H9 (cell line): ENCODE data around the gene CRY2. TPM values are rescaled to one million over a fixed set of nuclear protein-coding genes. Genes with fewer than 3 reads are reported as not detected.

Experiments
- DNase-seq: peaks from one replicate; pipeline ENCODE4 v3.0.0-alpha.2; 2017
- H2AFZ ChIP-seq: one replicate; pipeline ENCODE4 v1.6.1; 2013; ENCODE audit warnings: mild to moderate bottlenecking, low read length, control low read depth, moderate library complexity
- H2AK5ac ChIP-seq: 2 replicates; pipeline ENCODE4 v1.6.1; 2013; ENCODE audit warnings: low read length, control low read depth, mixed read lengths; ENCODE audit not compliant: insufficient read length
- H2BK120ac ChIP-seq: one replicate; pipeline ENCODE4 v1.6.1; 2013; ENCODE audit warnings: low read depth, mild to moderate bottlenecking, low read length, control low read depth, inconsistent platforms; ENCODE audit not compliant: poor library complexity, severe bottlenecking
- H2BK12ac ChIP-seq: 2 replicates; pipeline ENCODE4 v1.6.1; 2013; ENCODE audit warnings: low read length, control low read depth, mixed read lengths, low read depth; ENCODE audit not compliant: insufficient read length
- H2BK15ac ChIP-seq: 2 replicates; pipeline ENCODE4 v1.6.1; 2013; ENCODE audit warnings: low read depth, low read length, control low read depth
- H2BK20ac ChIP-seq: one replicate; pipeline ENCODE4 v1.6.1; 2013; ENCODE audit warnings: low read depth, mild to moderate bottlenecking, low read length, control low read depth, inconsistent platforms; ENCODE audit not compliant: poor library complexity, severe bottlenecking
- H2BK5ac ChIP-seq: 2 replicates; pipeline ENCODE4 v1.6.1; 2013; ENCODE audit warnings: low read length, control low read depth, mixed read lengths; ENCODE audit not compliant: insufficient read length
- H3K14ac ChIP-seq: 2 replicates; pipeline ENCODE4 v1.6.1; 2013; ENCODE audit warnings: low read length, control low read depth; ENCODE audit not compliant: insufficient read depth
- H3K18ac ChIP-seq: 2 replicates; pipeline ENCODE4 v1.6.1; 2013; ENCODE audit warnings: low read depth, mild to moderate bottlenecking, mixed read lengths, low read length, control low read depth; ENCODE audit not compliant: insufficient read length
- H3K23ac ChIP-seq: 2 replicates; pipeline ENCODE4 v1.6.1; 2013; ENCODE audit warnings: low read length, control low read depth, mixed read lengths, low read depth; ENCODE audit not compliant: insufficient read length
- H3K23me2 ChIP-seq: 2 replicates; pipeline ENCODE4 v1.6.1; 2013; ENCODE audit warnings: low read depth, mild to moderate bottlenecking, mixed read lengths, low read length, control low read depth; ENCODE audit not compliant: insufficient read length, poor library complexity, severe bottlenecking
- H3K27ac ChIP-seq: 2 replicates; pipeline ENCODE4 v1.5.1; 2013; ENCODE audit warnings: low read length, control low read depth, mixed read lengths, low read depth; ENCODE audit not compliant: insufficient read length
- H3K27me3 ChIP-seq: 2 replicates; pipeline ENCODE4 v1.6.1; 2013; ENCODE audit warnings: low read length, control low read depth, inconsistent platforms; ENCODE audit not compliant: insufficient read depth
- H3K4ac ChIP-seq: 2 replicates; pipeline ENCODE4 v1.6.1; 2013; ENCODE audit warnings: low read depth, mild to moderate bottlenecking, control low read depth, inconsistent platforms, low read length, moderate library complexity
- H3K4me1 ChIP-seq: 2 replicates; pipeline ENCODE4 v1.6.1; 2013; ENCODE audit warnings: low read length, control low read depth, inconsistent platforms; ENCODE audit not compliant: insufficient read depth
- H3K4me2 ChIP-seq: 2 replicates; pipeline ENCODE4 v1.6.1; 2013; ENCODE audit warnings: low read length, control low read depth, mixed read lengths; ENCODE audit not compliant: insufficient read length, insufficient read depth
- H3K56ac ChIP-seq: 2 replicates; pipeline ENCODE4 v1.6.1; 2013; ENCODE audit warnings: low read depth, mild to moderate bottlenecking, mixed read lengths, low read length, control low read depth; ENCODE audit not compliant: insufficient read length
- H3K79me1 ChIP-seq: 2 replicates; pipeline ENCODE4 v1.6.1; 2013; ENCODE audit warnings: low read depth, mild to moderate bottlenecking, moderate library complexity, low read length, control low read depth, inconsistent platforms; ENCODE audit not compliant: insufficient read depth, poor library complexity, severe bottlenecking
- H3K79me2 ChIP-seq: 2 replicates; pipeline ENCODE4 v1.6.1; 2013; ENCODE audit warnings: low read length, control low read depth, inconsistent platforms; ENCODE audit not compliant: insufficient read depth
- H3K9ac ChIP-seq: 2 replicates; pipeline ENCODE4 v1.6.1; 2013; ENCODE audit warnings: low read length, control low read depth, mixed read lengths; ENCODE audit not compliant: insufficient read length; ENCODE audit errors: extremely low read depth
- H3K9me3 ChIP-seq: one replicate; pipeline ENCODE4 v1.6.1; 2013; ENCODE audit warnings: low read depth, low read length, inconsistent platforms; ENCODE audit not compliant: control insufficient read depth
- H3T11ph ChIP-seq: one replicate; pipeline ENCODE4 v1.6.1; 2013; ENCODE audit warnings: mild to moderate bottlenecking, low read length, control low read depth, inconsistent platforms
- H4K20me1 ChIP-seq: one replicate; pipeline ENCODE4 v1.6.1; 2013; ENCODE audit not compliant: control insufficient read depth, insufficient read length, insufficient read depth
- H4K5ac ChIP-seq: 2 replicates; pipeline ENCODE4 v1.6.1; 2013; ENCODE audit warnings: low read depth, mild to moderate bottlenecking, mixed read lengths, low read length, control low read depth; ENCODE audit not compliant: insufficient read length
- H4K8ac ChIP-seq: replicated peaks from 2 replicates; pipeline ENCODE4 v1.6.1; 2013; ENCODE audit warnings: low read length, control low read depth, mixed read lengths, low read depth; ENCODE audit not compliant: insufficient read length
- H4K91ac ChIP-seq: 2 replicates; pipeline ENCODE4 v1.6.1; 2013; ENCODE audit warnings: low read depth, mild to moderate bottlenecking, moderate library complexity, mixed read lengths, low read length, control low read depth; ENCODE audit not compliant: insufficient read length
- H3K27ac Mint-ChIP-seq, 3 experiments: 2 replicates in 2 of 3; 3 replicates in 1 of 3; pipeline ENCODE4 v1.8.0; 2020 to 2021; ENCODE audit warnings: mixed read lengths in 3 of 3, mild to moderate bottlenecking in 1 of 3, moderate library complexity in 1 of 3
- H3K27me3 Mint-ChIP-seq: 2 replicates; pipeline ENCODE4 v1.8.0; 2021; ENCODE audit warnings: low read depth, mild to moderate bottlenecking, moderate library complexity, mixed read lengths
- H3K36me3 Mint-ChIP-seq, 3 experiments: 2 replicates in 2 of 3; 3 replicates in 1 of 3; pipeline ENCODE4 v1.8.0; 2020 to 2021; ENCODE audit warnings: low read depth in 3 of 3, mixed read lengths in 3 of 3; ENCODE audit not compliant: insufficient read depth in 1 of 3
- H3K4me1 Mint-ChIP-seq, 2 experiments: 2 replicates each; pipeline ENCODE4 v1.8.0; 2020; ENCODE audit warnings: mixed read lengths in 2 of 2
- H3K4me3 Mint-ChIP-seq, 2 experiments: 2 replicates in 1 of 2; 3 replicates in 1 of 2; pipeline ENCODE4 v1.8.0; 2020 to 2021; ENCODE audit warnings: mild to moderate bottlenecking in 2 of 2, mixed read lengths in 2 of 2, moderate library complexity in 1 of 2
- H3K9me3 Mint-ChIP-seq, 2 experiments: 2 replicates in 1 of 2; 3 replicates in 1 of 2; pipeline ENCODE4 v1.8.0; 2020; ENCODE audit warnings: mild to moderate bottlenecking in 2 of 2, mixed read lengths in 2 of 2, moderate library complexity in 1 of 2
- WGBS: extraction: QIAGEN DNeasy Blood & Tissue Kit; methylation state at CpG from one replicate; pipeline ENCODE4 v1.1.7; 2013; ENCODE audit warnings: missing lambda C conversion rate, low lambda C conversion rate, mixed read lengths; ENCODE audit not compliant: insufficient read length; ENCODE audit errors: extremely low coverage; 5-methylcytosine and 5-hydroxymethylcytosine counted together
- total RNA-seq: library from RNA; stranded (reverse); gene quantifications from 2 replicates; pipeline ENCODE4 v1.2.1, GENCODE V29; 2021
- TF ChIP-seq, protein P1 (sequence below): fragments of 200-600 bp; sonication (generic); conservative IDR thresholded peaks from 3 replicates; pipeline ENCODE4 v1.8.0; 2021; ENCODE audit warnings: antibody characterized with exemption, mild to moderate bottlenecking

Gene CRY2
- total RNA-seq, 1 experiment from 2014 or later = 14.4 TPM

- H3K27me3 Mint-ChIP-seq = peaks cover 43% of the 10 kb centered on the region
- H3K14ac ChIP-seq = no peak overlapping the region
- WGBS = no CpG with 5 or more reads among the region's 4 CpGs
- H3K9ac ChIP-seq = no peak overlapping the region
- no peaks in the 10 kb centered on the region for H3K79me1 ChIP-seq
- H4K91ac ChIP-seq = no peak overlapping the region
- H4K20me1 ChIP-seq = no peaks in the 10 kb centered on the region
- no peak overlapping the region for H3K23ac ChIP-seq
- no peak overlapping the region for H4K8ac ChIP-seq
- H3K27me3 ChIP-seq = no peaks in the 10 kb centered on the region
- H2AFZ ChIP-seq = no peak overlapping the region
- H3K4me1 ChIP-seq = no peaks in the 10 kb centered on the region
- H3K9me3 ChIP-seq = no peaks in the 10 kb centered on the region
- H2BK15ac ChIP-seq = no peak overlapping the region
- H2AK5ac ChIP-seq = no peak overlapping the region
- H2BK20ac ChIP-seq = no peak overlapping the region
- no peak overlapping the region for H4K5ac ChIP-seq
- no peak overlapping the region for H3T11ph ChIP-seq
- DNase-seq = no peak
- no peak overlapping the region for H2BK120ac ChIP-seq
- no peak overlapping the region; a peak in 1 of 7 replicates for H3K27ac Mint-ChIP-seq
- no peak overlapping the region for H3K4me3 Mint-ChIP-seq
- H3K4me2 ChIP-seq = no peak overlapping the region
- no peak overlapping the region for H2BK12ac ChIP-seq
- no peak overlapping the region for H3K4ac ChIP-seq
- H3K27ac ChIP-seq = no peak overlapping the region
- no peaks in the 10 kb centered on the region for H3K79me2 ChIP-seq
- no peaks in the 10 kb centered on the region for H3K23me2 ChIP-seq
- peaks cover 6% of the 10 kb centered on the region in 2 experiments for H3K4me1 Mint-ChIP-seq
- no peak overlapping the region for H3K56ac ChIP-seq
- no peak overlapping the region for H3K18ac ChIP-seq
- H2BK5ac ChIP-seq = no peak overlapping the region
- H3K9me3 Mint-ChIP-seq = no peaks in the 10 kb centered on the region; a peak in 1 of 5 replicates
- no peaks in the 10 kb centered on the region for H3K36me3 Mint-ChIP-seq
- TF ChIP-seq, protein P1, sequence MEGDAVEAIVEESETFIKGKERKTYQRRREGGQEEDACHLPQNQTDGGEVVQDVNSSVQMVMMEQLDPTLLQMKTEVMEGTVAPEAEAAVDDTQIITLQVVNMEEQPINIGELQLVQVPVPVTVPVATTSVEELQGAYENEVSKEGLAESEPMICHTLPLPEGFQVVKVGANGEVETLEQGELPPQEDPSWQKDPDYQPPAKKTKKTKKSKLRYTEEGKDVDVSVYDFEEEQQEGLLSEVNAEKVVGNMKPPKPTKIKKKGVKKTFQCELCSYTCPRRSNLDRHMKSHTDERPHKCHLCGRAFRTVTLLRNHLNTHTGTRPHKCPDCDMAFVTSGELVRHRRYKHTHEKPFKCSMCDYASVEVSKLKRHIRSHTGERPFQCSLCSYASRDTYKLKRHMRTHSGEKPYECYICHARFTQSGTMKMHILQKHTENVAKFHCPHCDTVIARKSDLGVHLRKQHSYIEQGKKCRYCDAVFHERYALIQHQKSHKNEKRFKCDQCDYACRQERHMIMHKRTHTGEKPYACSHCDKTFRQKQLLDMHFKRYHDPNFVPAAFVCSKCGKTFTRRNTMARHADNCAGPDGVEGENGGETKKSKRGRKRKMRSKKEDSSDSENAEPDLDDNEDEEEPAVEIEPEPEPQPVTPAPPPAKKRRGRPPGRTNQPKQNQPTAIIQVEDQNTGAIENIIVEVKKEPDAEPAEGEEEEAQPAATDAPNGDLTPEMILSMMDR = no peak
These were observed 12.9 kb upstream of the CRY2 start for GRCh38 chr11:45834298-45834756.
